Gastroesophageal sphincter (tissue), 3 donors: ENCODE data around the gene IFNA4.
"Not testable (repeated sequence)": the region's sequence is repeated elsewhere in the genome, so short reads cannot be mapped to it uniquely, and the experiment has no call there.

Experiments used
- POLR2A ChIP-seq, 2 donors: fragments of 450-650 bp; IDR thresholded peaks; one replicate each; pipeline ENCODE4 v1.6.1; 2017; ENCODE audit warnings: antibody characterized with exemption in 2 of 2, mild to moderate bottlenecking in 2 of 2, moderate library complexity in 1 of 2
- TF ChIP-seq, protein P1 (sequence below), 4 experiments: fragments of 200-600 bp in 2 of 4; fragments of 450-650 bp in 2 of 4; sonication (generic) in 1 of 4; IDR thresholded peaks; one replicate each; pipeline ENCODE4 v1.5.1; 2017 to 2019; ENCODE audit warnings: antibody characterized with exemption in 4 of 4, mild to moderate bottlenecking in 2 of 4, moderate library complexity in 2 of 4

DNA sequence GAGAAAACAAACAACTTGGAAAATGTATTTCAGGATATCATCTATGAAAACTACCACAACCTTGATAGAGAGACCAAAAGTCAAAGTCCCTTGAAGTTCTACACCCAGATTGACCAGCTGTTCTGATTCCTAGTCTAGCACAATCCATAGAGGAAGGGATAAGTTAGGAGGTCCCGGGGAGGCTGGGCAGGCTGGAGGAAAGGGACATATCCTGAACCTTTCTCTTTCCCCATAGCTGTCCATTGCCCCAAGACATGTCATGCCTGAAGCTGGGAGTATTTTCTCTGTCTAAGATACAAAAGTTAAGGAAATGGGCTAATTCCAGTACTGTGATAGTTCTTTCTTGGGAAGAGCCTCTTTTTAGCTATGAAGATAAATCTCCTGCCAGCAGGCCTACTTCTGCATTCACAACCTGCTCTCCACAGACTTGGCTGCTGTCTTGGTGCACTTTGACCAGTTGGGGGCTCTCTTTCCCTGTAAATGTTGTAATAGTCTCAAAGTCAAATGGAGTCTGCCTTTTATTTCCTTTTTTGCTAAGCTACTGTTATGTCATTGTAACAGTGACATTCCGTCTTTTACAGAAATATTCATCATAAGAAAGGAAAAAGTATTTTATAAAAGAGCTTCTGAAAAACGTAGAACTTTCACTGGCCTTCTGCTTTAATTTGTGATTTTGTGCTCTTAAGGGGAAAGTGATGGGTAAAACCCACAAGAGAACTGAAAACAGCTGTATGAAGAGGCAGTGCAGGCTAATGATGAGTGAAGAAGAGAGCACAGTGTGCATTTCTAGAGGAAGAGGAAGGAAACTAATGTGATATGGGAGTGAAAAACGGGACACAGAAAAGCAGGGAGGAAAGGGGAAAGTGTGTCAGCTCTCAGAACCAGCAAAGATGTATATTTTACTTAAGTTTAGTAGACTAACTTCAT is 4.3 kb downstream of the IFNA4 start:
- TF ChIP-seq, protein P1, sequence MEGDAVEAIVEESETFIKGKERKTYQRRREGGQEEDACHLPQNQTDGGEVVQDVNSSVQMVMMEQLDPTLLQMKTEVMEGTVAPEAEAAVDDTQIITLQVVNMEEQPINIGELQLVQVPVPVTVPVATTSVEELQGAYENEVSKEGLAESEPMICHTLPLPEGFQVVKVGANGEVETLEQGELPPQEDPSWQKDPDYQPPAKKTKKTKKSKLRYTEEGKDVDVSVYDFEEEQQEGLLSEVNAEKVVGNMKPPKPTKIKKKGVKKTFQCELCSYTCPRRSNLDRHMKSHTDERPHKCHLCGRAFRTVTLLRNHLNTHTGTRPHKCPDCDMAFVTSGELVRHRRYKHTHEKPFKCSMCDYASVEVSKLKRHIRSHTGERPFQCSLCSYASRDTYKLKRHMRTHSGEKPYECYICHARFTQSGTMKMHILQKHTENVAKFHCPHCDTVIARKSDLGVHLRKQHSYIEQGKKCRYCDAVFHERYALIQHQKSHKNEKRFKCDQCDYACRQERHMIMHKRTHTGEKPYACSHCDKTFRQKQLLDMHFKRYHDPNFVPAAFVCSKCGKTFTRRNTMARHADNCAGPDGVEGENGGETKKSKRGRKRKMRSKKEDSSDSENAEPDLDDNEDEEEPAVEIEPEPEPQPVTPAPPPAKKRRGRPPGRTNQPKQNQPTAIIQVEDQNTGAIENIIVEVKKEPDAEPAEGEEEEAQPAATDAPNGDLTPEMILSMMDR (IDR thresholded peaks at IDR 0.05), result peak in 1 of 4 experiments; percentile 38
- TF ChIP-seq POLR2A (IDR thresholded peaks at IDR 0.05), result not testable (repeated sequence)
